Activated T-cell treated with anti-CD3 and anti-CD28 coated beads, Interleukin-2, amount 50 U/mL, for 4 hours (primary cell): Measurements from ENCODE around the gene SAPCD2. TPM values are rescaled to one million over a fixed set of nuclear protein-coding genes. Genes with fewer than 3 reads are reported as not detected.
"Not testable (repeated sequence)": the region's sequence is repeated elsewhere in the genome, so short reads cannot be mapped to it uniquely, and the experiment has no call there.

Experiments
- ATAC-seq, 2 donors: fragments of 200-7000 bp; cut with Tn5 transposase; one replicate each; pipeline ENCODE4 v1.10.0; 2021
- DNase-seq: peaks from one replicate; pipeline ENCODE4 v3.0.0-alpha.2; 2020
- H3K27me3 Mint-ChIP-seq: one replicate; pipeline ENCODE4 v1.8.0; 2021; ENCODE audit warnings: low read depth, mixed read lengths
- H3K36me3 Mint-ChIP-seq: one replicate; pipeline ENCODE4 v1.8.0; 2022; ENCODE audit warnings: mixed read lengths; ENCODE audit not compliant: insufficient read depth
- H3K4me1 Mint-ChIP-seq: one replicate; pipeline ENCODE4 v1.8.0; 2021; ENCODE audit warnings: low read depth, mixed read lengths
- H3K4me3 Mint-ChIP-seq: one replicate; pipeline ENCODE4 v1.8.0; 2021; ENCODE audit warnings: mild to moderate bottlenecking, moderate library complexity, mixed read lengths
- H3K9me3 Mint-ChIP-seq: one replicate; pipeline ENCODE4 v1.8.0; 2021; ENCODE audit warnings: mixed read lengths
- total RNA-seq, 3 donors: library from RNA; stranded (reverse); gene quantifications; one replicate each; pipeline ENCODE4 v1.2.1, GENCODE V29; 2021

SAPCD2 gene
- total RNA-seq, 3 donors from 2014 or later: 3.6 to 5.5 (median 4.6) TPM

DNA sequence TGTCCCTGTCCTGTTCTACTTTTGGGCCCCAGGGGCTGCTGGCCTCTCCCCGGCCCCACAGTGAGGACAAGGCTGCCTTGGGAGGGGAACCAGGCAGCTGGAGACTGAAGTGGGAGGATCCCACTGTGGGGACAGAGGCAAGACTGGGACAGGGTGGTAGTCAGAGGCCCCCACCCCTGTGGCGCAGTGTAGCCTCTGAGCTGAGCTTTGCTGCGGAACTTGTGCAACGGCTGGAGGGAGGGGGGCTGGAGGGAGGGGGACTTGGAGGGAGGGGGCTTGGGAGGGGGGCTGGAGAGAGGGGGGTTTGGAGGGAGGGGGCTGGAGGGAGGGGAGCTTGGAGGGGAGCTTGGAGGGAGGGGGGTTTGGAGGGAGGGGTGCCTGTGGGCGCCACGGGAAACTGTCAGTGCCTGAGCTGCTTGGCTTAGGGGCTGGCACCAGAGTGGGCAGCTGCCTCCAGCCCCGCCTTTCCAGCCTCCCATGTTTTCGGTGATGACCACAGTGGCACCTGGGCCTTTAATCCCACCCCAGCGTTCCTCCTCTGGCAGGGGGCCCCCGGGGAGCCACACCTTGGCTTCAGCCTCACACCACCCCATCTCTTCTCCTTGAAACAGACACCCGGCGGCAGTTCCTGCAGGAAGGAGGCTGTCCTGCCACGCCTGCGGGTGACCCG is 36.2 kb downstream of the SAPCD2 start:
- H3K27me3 Mint-ChIP-seq: no peaks in the 10 kb centered on the region
- H3K4me3 Mint-ChIP-seq: peak overlapping the region; percentile 66
- H3K36me3 Mint-ChIP-seq: no peaks in the 10 kb centered on the region
- no peak for DNase-seq
- no peak for ATAC-seq
- no peaks in the 10 kb centered on the region for H3K9me3 Mint-ChIP-seq
- peaks cover 46% of the 10 kb centered on the region for H3K4me1 Mint-ChIP-seq

DNA sequence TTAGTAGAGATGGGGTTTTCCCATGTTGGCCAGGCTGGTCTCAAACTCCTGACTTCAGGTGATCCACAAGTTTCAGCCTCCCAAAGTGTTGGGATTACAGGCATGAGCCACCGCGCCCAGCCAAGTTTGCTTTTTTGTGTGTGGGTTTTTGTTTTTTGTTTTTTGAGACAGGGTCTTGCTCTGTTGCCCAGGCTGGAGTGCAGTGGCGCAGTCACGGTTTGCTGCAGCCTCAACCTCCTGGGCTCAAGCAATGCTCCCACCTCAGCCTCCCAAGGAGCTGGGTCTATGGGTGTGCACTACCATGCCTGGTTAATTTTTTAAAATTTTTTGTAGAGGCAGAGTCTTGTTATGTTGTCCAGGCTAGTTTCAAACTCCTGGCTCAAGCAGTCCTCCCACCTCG is 36.9 kb downstream of the SAPCD2 start:
- ATAC-seq, DNase-seq, H3K27me3 Mint-ChIP-seq, H3K4me3 Mint-ChIP-seq, H3K9me3 Mint-ChIP-seq, H3K36me3 Mint-ChIP-seq: not testable (repeated sequence)
- H3K4me1 Mint-ChIP-seq: peaks cover 50% of the 10 kb centered on the region

DNA sequence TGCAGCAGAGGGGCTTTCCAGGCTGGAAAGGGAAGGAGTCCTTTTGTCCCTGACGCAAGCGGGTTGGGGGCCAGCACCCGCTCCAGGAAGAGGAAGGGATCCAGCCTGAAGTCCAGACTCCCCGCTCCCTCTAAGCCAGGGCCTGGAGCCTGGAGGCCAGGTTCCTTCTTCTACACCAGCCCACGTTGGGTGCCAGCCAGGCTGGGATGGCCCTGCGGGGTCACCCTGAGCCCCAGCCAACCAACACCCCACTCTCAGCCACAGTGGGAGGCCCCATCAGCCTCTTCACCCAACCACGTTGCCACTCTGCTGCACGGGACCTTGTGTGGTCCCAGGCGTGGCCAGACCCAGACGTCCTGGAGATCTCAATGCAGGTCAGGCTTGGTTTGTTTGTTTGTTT is 37.5 kb downstream of the SAPCD2 start:
- H3K9me3 Mint-ChIP-seq: no peaks in the 10 kb centered on the region
- DNase-seq (no peak), ATAC-seq (no peak)
- no peaks in the 10 kb centered on the region for H3K27me3 Mint-ChIP-seq
- no peaks in the 10 kb centered on the region for H3K36me3 Mint-ChIP-seq
- peaks cover 50% of the 10 kb centered on the region for H3K4me1 Mint-ChIP-seq
- H3K4me3 Mint-ChIP-seq: peak overlapping the region; percentile 11

DNA sequence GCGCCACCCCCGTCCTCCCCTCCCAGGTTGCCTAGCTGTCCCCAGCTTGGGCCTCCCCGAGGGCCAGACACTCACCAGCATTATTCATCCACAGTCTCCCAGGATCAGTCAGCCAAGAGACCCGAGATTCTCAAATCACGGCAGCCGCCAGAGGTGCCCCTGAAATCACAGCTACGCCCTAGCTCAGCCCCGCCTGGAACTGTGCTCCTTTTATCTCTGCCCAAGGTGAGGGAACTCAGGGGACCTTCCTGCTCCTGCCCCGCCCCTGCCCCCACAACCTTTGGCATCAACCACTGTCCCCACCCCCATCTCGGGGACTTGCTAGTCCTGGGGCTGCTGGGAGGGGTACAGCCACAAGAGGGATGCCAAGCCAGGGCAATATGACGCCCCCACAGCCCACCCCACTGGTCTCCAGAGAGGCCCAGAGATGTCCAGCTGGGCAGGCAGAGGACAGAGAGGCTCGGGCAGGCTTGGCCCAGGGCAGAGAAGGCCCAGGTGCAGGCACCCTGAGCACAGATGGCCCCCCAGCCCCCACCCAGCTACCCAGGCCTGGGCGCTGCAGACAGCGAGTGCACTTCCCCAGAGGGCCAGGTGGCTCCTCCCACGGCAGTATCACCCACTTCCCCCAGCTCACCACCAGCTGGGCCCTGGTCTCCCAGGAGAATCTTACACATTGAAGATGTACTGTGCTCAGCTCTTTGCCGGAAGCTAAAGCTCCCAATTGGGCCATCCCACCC is 38.3 kb downstream of the SAPCD2 start, which contains the start of gene FUT7:
FUT7 (minus strand) TSS at position 185 of the 737 bp plus-strand sequence; CDS start at position 88, 97 bp downstream.
- H3K4me3 Mint-ChIP-seq: peak within 1 kb of the TSS; percentile 69
- no peak for ATAC-seq
- H3K4me1 Mint-ChIP-seq: peaks cover 53% of the 10 kb centered on the region
- DNase-seq: no peak
- H3K9me3 Mint-ChIP-seq: no peaks in the 10 kb centered on the region
- H3K36me3 Mint-ChIP-seq: no peaks in the 10 kb centered on the region
- no peaks in the 10 kb centered on the region for H3K27me3 Mint-ChIP-seq

DNA sequence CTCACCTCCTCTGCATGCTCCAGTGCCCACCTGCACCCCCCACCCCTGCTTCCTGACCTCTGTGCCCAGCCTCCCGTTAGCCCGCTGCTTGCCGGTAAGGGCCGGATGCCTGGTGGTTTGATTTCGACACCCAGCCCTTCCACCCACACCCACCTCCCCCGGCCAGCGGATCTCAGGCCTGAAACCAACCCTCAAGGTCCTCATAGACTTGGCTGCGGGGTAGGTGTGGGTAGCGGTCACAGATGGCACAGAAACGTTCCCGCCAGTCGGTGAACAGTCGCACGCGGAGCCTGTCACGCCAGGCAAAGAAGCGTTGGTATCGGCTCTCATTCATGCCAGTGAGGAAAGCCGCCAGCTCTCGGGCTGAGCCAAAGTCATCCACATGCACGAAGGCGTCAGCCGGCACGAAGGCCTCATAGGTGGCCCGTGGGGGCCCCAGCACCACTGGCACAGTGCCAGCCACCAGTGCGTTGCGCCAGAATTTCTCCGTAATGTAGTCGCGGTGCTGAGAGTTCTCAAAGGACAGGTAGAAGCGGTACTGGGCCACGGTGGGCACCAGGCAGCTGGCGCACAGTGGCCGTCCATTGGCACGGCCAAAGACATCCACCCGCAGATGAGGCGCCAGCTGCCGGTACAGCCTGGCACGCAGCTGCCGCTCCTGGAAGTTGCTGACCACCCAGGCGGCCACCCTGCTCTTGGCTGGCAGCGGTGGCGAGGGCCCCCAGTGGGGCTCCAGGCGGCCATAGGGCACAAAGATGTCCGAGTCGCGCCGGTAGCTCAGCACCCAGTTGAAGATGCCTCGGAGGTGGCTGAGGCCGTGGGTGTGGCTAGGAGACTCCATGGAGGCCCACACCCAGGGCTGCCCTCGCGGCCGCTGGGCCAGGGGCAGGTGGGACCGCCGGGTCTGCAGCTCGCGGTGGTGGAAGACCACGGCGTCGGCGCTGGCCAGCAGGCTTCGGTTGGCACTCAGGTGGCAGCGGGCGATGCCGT is 39.5 kb downstream of the SAPCD2 start:
- peak overlapping the region; percentile 69 for H3K4me3 Mint-ChIP-seq
- ATAC-seq (no peak), DNase-seq (peak; percentile 20)
- no peaks in the 10 kb centered on the region for H3K9me3 Mint-ChIP-seq
- no peaks in the 10 kb centered on the region for H3K36me3 Mint-ChIP-seq
- H3K27me3 Mint-ChIP-seq: no peaks in the 10 kb centered on the region
- peaks cover 58% of the 10 kb centered on the region for H3K4me1 Mint-ChIP-seq

DNA sequence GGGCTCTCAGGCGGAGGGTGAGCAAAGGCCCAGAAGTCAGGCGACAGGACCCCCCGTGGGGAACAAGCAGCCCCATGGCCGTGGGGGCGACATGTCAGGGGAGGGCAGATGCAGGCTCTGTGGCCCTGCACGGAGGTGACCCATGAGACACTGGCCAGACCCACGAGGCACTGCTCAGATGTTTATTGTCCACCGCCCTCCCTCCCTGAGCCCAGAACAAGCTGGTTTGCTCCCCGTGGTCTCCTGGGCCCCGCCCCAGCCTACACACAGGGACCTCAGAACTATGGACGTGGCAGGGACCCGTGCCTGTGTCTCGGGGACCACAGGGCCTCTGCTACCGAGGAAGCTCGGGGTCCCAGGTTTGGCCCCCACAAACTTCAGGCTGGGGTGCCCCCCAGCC is 40.4 kb downstream of the SAPCD2 start:
- ATAC-seq (no peak), DNase-seq (no peak)
- H3K4me1 Mint-ChIP-seq: peaks cover 55% of the 10 kb centered on the region
- H3K36me3 Mint-ChIP-seq: no peaks in the 10 kb centered on the region
- H3K4me3 Mint-ChIP-seq: peak overlapping the region; percentile 69
- no peaks in the 10 kb centered on the region for H3K9me3 Mint-ChIP-seq
- H3K27me3 Mint-ChIP-seq: no peaks in the 10 kb centered on the region

DNA sequence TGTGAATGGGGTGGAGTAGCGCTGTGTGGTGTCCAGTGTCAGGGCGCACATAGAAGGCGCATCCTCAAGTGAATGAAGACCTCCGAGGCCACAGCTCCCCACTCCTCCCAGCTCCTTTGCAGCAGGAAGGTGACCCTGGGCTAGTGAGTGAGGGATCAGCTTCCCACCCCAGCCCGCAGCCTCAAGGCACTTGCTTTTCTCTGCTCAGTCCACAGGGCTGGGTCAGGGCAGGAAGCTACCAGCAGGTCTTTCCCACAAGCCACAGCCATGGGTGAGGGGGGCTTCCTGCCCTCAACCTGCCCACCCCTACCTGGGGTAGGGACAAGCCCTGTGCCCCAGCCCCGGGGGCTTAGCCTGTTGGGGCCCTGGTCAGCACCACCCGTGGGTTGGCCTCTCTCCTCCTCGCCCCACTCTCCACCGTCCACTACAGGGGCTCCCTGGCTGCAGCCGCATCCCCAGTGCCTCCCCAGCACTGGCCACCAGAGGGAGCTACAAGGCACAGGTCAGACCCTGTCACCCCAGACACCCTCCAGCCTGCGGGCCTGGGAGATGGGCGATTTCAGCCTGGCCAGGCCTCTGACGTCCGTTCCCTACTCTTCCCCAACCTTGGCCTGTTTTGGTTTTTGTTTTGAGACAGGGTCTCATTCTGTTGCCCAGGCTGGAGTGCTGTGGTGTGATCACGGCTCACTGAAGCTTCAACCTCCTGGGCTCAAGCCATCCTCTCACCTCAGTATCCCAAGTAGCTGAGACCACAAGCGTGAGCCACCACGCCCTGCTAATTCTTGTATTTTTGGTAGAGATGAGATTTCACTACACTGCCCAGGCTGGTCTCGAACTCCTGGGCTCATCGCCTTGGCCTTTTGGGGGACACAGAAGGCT is 41.1 kb downstream of the SAPCD2 start:
- Mint-ChIP-seq H3K4me3 (peak overlapping the region; percentile 77), H3K4me1 (peaks cover 48% of the 10 kb centered on the region), H3K36me3 (no peaks in the 10 kb centered on the region), H3K9me3 (no peaks in the 10 kb centered on the region), H3K27me3 (no peaks in the 10 kb centered on the region)
- peak; percentile 39 to 51 for ATAC-seq
- peak; percentile 71 for DNase-seq

DNA sequence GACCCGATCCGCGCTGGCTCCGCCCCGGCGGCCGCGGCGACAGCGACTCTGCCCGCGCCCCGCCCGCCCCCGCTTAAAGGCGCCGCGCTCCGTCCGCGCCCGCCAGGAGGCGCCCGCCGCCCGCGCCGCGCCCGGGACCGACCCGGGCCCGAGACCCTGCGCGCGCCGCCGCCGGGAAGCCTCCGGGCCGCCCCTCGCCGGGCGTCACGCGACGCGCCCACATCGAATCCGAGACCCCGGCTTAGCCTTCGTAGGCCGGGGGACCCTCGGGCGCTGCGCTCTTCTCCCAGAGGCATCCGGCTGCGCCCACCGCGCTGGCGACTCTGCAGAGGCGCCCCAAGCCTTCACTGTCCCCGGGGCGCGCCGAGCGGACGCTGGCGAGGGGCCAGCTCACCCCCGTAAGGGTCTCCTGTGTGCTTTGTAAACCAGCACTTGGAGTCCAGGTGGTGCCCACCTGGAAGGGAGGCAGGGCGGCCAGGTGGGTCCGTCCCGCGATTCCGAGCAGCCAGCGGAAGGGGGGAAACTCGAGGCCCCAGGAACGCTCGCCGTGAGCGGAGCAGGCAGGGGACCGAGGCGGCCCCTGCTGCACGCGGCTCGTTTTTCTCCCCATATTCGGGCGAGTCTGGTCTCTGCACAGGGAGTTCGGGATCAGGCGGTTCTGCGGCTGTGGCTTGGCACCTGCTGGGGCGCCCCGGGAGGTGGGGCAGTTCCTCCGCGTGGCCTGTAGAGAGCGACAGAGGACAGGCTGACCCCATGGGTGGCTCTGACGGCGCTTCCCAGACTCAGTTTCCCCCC is 41.9 kb downstream of the SAPCD2 start:
- DNase-seq: peak; percentile 56
- no peaks in the 10 kb centered on the region for H3K9me3 Mint-ChIP-seq
- peak overlapping the region; percentile 77 for H3K4me3 Mint-ChIP-seq
- peaks cover 43% of the 10 kb centered on the region for H3K4me1 Mint-ChIP-seq
- no peaks in the 10 kb centered on the region for H3K36me3 Mint-ChIP-seq
- H3K27me3 Mint-ChIP-seq: no peaks in the 10 kb centered on the region
- ATAC-seq: peak; percentile 73 to 78

DNA sequence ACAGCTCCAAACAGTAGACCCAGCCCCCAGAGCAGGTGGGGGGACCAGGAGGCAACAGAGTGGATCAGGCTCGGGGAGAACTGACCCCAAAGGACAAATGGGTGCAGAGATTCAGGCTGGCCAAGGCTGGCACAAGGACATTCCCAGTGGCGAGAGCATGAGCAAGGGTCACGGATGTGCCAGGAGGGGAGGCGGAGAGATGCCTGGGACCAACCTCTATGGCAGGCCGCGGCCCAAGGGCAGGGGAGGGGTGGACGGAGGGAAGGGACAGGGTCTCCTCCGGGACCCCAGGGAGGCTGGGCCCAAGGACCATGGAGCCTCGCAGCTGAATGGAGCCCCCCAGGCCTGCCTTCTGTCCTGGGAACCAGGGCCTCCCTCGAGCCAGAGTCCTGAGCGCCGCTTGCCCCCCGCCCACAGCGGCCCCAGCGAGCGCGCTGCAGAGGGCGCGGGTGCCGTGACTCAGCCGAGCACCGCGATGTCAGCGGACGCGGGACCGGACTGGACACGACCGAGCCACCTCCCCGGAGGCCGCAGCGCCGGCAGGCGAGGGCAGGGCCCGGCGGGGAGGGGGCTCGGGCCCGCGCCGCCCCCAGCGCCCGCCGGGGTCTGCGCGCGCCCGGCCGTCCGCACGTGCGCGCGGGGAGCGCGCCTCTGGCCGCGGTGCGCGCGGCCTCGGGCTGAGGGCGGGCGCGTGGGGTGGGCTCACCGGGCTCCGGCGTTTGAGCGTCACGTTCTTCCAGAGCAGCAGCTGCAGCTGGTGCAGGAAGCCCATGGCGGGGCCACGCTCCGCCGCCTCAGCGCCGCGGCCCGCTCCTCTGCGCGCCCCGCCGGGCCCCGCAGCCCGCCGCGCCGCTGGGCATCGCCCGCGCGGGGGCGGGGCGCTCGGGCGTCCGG is 42.7 kb downstream of the SAPCD2 start, which contains the start of gene ABCA2:
ABCA2 (minus strand) TSS at position 869 of the 894 bp plus-strand sequence; CDS start at position 772, 97 bp downstream.
- H3K9me3 Mint-ChIP-seq: no peaks in the 10 kb centered on the region
- H3K27me3 Mint-ChIP-seq: no peaks in the 10 kb centered on the region
- H3K4me3 Mint-ChIP-seq: peak within 1 kb of the TSS; percentile 78
- no peaks in the 10 kb centered on the region for H3K36me3 Mint-ChIP-seq
- ATAC-seq: no peak
- no peak for DNase-seq
- peaks cover 38% of the 10 kb centered on the region for H3K4me1 Mint-ChIP-seq

DNA sequence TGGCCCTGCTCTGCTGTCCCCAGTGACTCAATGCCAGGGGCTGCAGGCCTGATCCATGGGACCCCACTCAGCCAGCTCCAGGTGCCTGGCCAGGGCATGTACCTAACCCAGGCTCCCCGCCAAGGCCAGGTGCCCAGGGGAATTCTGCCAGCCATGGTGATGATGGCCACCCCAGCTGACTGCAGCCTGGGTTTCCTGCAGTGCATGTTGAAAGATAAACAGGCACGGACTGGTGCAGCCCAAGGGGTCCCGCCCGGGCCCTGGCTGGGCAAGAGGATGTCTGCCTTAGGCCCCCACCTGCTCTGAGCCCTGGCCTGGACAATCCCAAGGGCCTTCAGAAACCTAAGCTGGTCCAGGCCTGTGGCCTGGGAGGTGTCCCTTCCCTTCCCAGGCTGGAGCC is 43.5 kb downstream of the SAPCD2 start:
- peak overlapping the region; percentile 78 for H3K4me3 Mint-ChIP-seq
- no peak for DNase-seq
- no peak for ATAC-seq
- peaks cover 34% of the 10 kb centered on the region for H3K4me1 Mint-ChIP-seq
- no peaks in the 10 kb centered on the region for H3K36me3 Mint-ChIP-seq
- H3K27me3 Mint-ChIP-seq: no peaks in the 10 kb centered on the region
- H3K9me3 Mint-ChIP-seq: no peaks in the 10 kb centered on the region

DNA sequence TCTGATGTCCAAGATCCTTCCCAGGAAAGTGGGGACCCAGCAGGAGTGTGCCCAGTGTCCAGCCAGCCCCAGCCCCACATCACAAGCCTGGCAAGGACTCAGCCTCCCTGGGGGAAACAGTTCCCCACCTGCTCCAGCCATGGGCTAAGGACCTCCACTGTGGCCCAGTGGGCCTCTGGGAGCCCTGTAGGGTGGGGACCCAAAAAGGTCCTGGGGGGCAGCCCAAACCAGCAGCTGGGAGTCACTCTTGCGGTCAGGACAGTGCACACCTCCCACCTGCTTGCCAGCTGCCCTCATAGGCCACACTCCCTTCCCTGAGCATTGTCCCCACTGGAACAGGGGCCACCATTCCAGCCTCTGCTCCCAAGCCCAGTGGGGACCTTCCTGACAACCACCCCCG is 44.0 kb downstream of the SAPCD2 start:
- ATAC-seq (no peak), DNase-seq (no peak)
- peaks cover 32% of the 10 kb centered on the region for H3K4me1 Mint-ChIP-seq
- no peaks in the 10 kb centered on the region for H3K27me3 Mint-ChIP-seq
- H3K9me3 Mint-ChIP-seq: no peaks in the 10 kb centered on the region
- no peaks in the 10 kb centered on the region for H3K36me3 Mint-ChIP-seq
- peak overlapping the region; percentile 78 for H3K4me3 Mint-ChIP-seq

DNA sequence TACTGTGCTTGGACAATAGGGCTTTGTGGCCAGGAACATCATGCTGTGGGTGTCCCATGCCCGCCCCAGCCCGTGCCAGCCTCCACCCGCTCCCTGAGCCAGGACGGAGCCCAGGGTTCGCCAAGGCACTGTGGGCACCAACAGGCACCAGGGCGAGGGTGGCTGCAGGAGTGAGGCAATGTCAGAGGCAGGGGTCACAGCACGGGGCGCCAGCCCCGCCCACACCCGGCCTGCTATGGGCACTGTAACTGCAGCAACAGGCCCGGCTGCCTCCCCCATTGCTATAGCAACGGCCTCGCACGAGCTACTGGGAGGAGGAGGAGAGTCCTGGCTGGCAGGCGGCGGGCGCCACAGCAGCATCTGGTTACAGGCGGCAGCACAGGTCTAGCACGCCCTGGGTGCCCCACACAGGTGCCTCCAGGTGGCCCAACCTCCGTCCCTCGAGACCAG is 44.8 kb downstream of the SAPCD2 start:
- ATAC-seq (no peak), DNase-seq (no peak)
- peaks cover 26% of the 10 kb centered on the region for H3K4me1 Mint-ChIP-seq
- no peaks in the 10 kb centered on the region for H3K9me3 Mint-ChIP-seq
- no peak overlapping the region for H3K4me3 Mint-ChIP-seq
- no peaks in the 10 kb centered on the region for H3K36me3 Mint-ChIP-seq
- no peaks in the 10 kb centered on the region for H3K27me3 Mint-ChIP-seq
